ENCODE results near the gene RPL31. TPM values are rescaled to one million over a fixed set of nuclear protein-coding genes. Genes with fewer than 3 reads are reported as not detected.

RPL31 gene
- polyA plus RNA-seq, 1 of the 3 experiments (the other 2 are of a cell fraction), result 4,488 TPM

DNA sequence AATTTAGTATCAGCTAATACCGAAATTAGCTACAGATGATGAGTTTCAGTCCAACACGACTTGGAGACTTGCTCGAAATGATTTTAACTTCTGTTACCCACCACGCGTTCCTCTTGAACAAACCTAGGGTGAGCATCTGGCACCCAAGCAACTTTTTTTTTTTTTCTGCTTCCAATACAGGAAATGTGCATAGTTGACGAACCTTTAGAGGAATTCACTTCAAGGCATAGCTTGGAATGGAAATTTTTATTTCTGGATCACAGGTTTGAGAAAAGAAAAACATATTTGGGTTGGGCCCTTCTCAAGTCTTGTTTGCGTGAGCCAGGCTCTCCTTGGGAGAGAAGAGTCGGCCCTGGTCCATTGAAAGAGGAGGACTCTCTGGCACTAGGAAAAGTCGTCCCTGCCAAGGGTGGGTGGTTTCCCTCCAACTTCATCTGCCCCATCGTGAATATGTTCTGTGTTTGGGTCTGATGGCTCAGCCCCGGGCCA lies 37.4 kb upstream of the RPL31 start:
- no peaks in the 10 kb centered on the region for H3K27me3 ChIP-seq (ENCODE audit: insufficient read depth)
- peaks cover 6 to 39% of the 10 kb centered on the region in 2 experiments for H3K36me3 ChIP-seq (replicated peaks in 1 of 2; ENCODE audit: control insufficient read depth in 1 of 2, insufficient read depth in 2 of 2, low read length in 1 of 2)
- H2AFZ ChIP-seq (ENCODE audit: low read depth), result no peak overlapping the region
- H3K9me3 ChIP-seq, result no peaks in the 10 kb centered on the region
- H3K4me2 ChIP-seq, result no peak overlapping the region
- no peaks in the 10 kb centered on the region for H3K79me2 ChIP-seq (ENCODE audit: insufficient read depth)
- no peak overlapping the region for H3K9ac ChIP-seq
- H3K9me2 ChIP-seq, result no peaks in the 10 kb centered on the region
- no peak overlapping the region for H3K27ac ChIP-seq (ENCODE audit: low read depth in 2 of 2, low read length in 1 of 2)
- H3K4me3 ChIP-seq (ENCODE audit: low read depth in 2 of 2, low read length in 1 of 2), result no peak overlapping the region
- no peak for DNase-seq
- WGBS (ENCODE audit: low lambda C conversion rate), result 74% methylated on average over 10 of the region's 11 CpGs
- POLR2A ChIA-PET, result no interaction called here
- CTCF ChIA-PET, result interaction anchor here (1.5 kb wide), 1 partner anchor 19 kb away, joined by 3 read pairs; no protein-coding TSS in a partner anchor
- H3F3A ChIP-seq (replicated peaks; ENCODE audit: insufficient read depth), result no peaks in the 10 kb centered on the region
- H4K20me1 ChIP-seq (ENCODE audit: insufficient read depth), result no peaks in the 10 kb centered on the region
- H3K4me1 ChIP-seq (ENCODE audit: control insufficient read depth in 1 of 2, insufficient read depth in 2 of 2, low read depth in 1 of 2, low read length in 1 of 2), result peaks cover 3 to 4% of the 10 kb centered on the region in 2 experiments; a peak in 2 of 4 replicates
- TF ChIP-seq EP300 (IDR thresholded peaks at IDR 0.05; ENCODE audit: borderline replicate concordance in 1 of 2, low read depth in 1 of 2, low read length in 1 of 2) (no peak), CHD2 (IDR thresholded peaks at IDR 0.05; ENCODE audit: low read length, partially characterized antibody) (no peak), TEAD4 (IDR thresholded peaks at IDR 0.05; ENCODE audit: borderline replicate concordance, insufficient read depth) (no peak), YY1 (IDR thresholded peaks at IDR 0.05; ENCODE audit: low read depth) (no peak), FOXJ3 (CRISPR knock-in tag; IDR thresholded peaks at IDR 0.05) (no peak), RFX5 (IDR thresholded peaks at IDR 0.05; ENCODE audit: low read length) (no peak), GABPA (IDR thresholded peaks at IDR 0.05; ENCODE audit: low read depth) (no peak), NRF1 (IDR thresholded peaks at IDR 0.05; ENCODE audit: low read depth, low read length) (no peak), NFIC (IDR thresholded peaks at IDR 0.05; ENCODE audit: borderline replicate concordance) (no peak), MEF2A (IDR thresholded peaks at IDR 0.05; ENCODE audit: borderline replicate concordance, low read depth) (no peak), ZBTB33 (IDR thresholded peaks at IDR 0.05; ENCODE audit: borderline replicate concordance, low read depth) (no peak)

DNA sequence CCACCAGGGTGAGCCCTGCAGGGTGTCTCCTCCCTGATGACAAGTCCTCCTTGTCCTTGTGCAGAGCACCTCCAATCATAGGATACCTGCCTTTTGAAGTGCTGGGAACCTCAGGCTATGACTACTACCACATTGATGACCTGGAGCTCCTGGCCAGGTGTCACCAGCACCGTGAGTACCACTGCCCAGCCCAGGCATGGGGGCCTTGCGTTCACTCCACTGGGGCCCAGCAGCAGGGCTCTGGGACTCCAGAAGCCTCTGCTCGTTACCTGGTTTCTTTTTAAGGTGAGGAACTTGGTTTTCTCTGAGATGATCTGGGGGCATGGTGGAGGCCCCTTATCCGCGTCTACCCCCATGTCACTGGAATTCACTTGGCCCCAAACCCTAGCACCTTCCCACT lies 36.5 kb upstream of the RPL31 start:
- Histone ChIP-seq H3K4me2 (no peak overlapping the region), H3K36me3 (replicated peaks in 1 of 2; ENCODE audit: control insufficient read depth in 1 of 2, insufficient read depth in 2 of 2, low read length in 1 of 2) (peaks cover 6 to 48% of the 10 kb centered on the region in 2 experiments), H3K4me3 (ENCODE audit: low read depth in 2 of 2, low read length in 1 of 2) (no peak overlapping the region), H3K79me2 (ENCODE audit: insufficient read depth) (no peaks in the 10 kb centered on the region), H3F3A (replicated peaks; ENCODE audit: insufficient read depth) (no peaks in the 10 kb centered on the region), H4K20me1 (ENCODE audit: insufficient read depth) (no peaks in the 10 kb centered on the region), H3K9ac (no peak overlapping the region), H3K27me3 (ENCODE audit: insufficient read depth) (no peaks in the 10 kb centered on the region), H3K9me2 (no peaks in the 10 kb centered on the region), H2AFZ (ENCODE audit: low read depth) (no peak overlapping the region), H3K9me3 (no peaks in the 10 kb centered on the region), H3K4me1 (ENCODE audit: control insufficient read depth in 1 of 2, insufficient read depth in 2 of 2, low read depth in 1 of 2, low read length in 1 of 2) (peaks cover under 1 to 3% of the 10 kb centered on the region in 2 experiments; a peak in 2 of 4 replicates), H3K27ac (ENCODE audit: low read depth in 2 of 2, low read length in 1 of 2) (no peak overlapping the region)
- DNase-seq, result no peak
- CTCF ChIA-PET, result interaction anchor here (1.5 kb wide), 1 partner anchor 18 kb away, joined by 3 read pairs; no protein-coding TSS in a partner anchor
- TF ChIP-seq, protein P1, sequence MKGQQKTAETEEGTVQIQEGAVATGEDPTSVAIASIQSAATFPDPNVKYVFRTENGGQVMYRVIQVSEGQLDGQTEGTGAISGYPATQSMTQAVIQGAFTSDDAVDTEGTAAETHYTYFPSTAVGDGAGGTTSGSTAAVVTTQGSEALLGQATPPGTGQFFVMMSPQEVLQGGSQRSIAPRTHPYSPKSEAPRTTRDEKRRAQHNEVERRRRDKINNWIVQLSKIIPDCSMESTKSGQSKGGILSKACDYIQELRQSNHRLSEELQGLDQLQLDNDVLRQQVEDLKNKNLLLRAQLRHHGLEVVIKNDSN (IDR thresholded peaks at IDR 0.05; ENCODE audit: borderline replicate concordance, low read depth), result no peak
- TF ChIP-seq CHD2 (IDR thresholded peaks at IDR 0.05; ENCODE audit: low read length, partially characterized antibody) (no peak), RCOR1 (IDR thresholded peaks at IDR 0.05; ENCODE audit: low read length) (no peak), IRF3 (IDR thresholded peaks at IDR 0.05; ENCODE audit: low read depth, low read length) (no peak)
- POLR2A ChIA-PET, result no interaction called here
- 82% methylated on average over 5 of the region's 5 CpGs for WGBS (ENCODE audit: low lambda C conversion rate)

Measured in SK-N-SH (cell line).